Measurements from ENCODE around the gene VSTM4. TPM values are rescaled to one million over a fixed set of nuclear protein-coding genes. Genes with fewer than 3 reads are reported as not detected.

VSTM4 gene
- total RNA-seq, 1 experiment from 2014 or later: 2.6 TPM

DNA sequence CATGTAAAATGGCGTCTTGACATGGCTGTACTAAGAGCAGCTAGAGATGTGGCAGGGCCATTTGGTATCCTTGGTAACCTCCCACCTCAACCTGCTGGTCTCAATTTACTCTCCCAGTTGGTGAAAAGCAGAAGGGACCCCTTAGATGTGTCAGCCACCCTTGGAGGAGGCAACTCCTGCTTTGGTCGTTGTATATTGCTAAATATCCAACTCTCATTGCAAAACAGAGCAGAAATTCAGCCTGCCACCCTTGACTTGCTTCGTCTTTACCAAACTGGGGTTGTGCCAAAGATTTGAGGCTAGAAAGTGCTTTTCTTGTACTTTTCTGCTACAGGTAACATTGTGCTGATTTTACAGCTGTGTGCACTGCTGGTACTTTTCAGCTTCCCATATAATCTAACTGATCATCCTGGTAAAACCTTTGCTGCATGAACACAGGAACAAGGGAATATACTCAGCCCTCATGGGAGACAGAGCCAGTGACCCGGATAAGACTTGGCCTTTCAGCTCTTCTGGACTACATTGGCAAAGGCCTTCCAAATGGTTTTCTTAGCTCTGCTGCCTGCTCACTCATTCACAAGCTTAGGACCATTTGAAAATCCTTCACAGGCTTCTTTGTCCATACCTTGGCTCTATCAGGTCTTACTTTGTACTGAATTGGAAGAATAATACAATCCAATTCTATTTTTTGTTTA lies 2.2 kb upstream of the VSTM4 start:
- no peak for DNase-seq (ENCODE audit: low spot score)

DNA sequence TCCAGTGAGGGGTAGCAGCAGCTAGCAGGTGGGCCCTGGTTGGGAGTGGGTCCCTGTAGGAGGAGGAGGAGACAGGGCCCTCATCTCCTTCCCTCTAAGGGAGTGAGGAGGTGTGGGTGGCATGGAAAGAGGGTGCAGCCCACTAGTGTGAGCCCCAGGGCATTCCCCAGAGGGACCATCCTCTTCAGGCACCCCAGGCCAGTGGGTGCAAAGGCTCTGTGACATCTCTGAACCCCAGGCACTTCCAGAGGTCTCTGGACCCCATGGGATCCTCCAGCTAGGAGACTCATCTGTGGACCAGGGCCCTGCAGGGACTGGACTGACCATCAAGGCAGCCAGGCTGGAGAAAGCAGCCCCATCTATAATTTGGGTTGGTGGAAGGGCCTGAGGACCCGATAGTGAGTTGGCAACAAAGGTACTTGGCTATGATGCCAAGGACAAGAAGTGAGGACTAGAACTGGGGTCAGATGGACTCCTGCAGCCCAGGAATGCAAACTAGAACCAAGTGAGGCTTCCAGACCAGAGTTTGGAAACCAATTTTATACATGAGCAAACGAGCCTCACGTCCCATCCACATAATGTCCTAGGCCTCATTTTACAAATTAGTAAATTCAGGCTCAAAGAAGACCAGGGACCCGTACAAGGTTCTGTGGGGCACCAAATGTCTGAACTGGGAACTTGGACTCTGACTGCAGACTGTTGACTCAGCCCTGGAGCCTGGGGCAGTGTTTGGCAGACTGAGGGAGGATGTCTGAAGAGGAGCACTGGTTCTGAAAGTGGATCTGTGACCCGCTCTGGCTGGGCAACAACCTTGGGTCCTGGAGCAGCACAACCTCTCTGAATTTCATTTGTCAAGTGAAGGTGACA lies 1.4 kb upstream of the VSTM4 start:
- no peak for DNase-seq (ENCODE audit: low spot score)

DNA sequence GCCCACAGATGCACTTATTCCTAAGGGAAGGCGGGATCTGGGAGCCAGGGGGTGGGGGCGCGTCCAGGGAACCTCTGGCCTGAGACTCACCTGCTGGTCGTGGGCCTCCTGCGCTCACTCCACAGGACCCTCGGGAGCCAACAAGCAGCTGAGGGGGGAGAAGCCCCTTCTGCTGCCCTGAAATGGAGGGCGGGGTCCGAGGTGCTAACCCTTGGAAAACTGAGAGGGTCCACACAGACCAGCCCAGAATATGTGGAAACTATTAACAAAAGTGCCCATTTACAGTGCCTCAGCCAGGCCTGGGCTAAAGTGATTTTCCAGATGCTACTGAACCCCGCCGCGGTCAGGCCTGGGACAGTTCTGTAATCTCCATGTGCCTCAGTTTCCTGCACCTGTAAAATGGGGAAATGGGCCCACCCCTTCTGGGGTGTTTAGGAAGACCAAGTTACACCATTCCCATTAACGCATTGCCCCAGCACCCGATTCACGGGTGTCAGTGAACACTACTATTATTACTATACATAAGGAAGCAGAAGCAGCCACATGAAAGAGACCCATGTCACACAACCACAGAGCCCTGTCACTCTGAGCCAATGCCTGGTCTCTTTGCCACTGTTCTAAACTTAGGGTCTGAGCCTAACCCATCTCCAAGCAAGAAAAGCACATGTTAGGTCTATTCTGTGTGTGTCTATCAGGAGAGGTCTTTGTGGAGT lies 630 bp upstream of the VSTM4 start:
- DNase-seq (ENCODE audit: low spot score): no peak

DNA sequence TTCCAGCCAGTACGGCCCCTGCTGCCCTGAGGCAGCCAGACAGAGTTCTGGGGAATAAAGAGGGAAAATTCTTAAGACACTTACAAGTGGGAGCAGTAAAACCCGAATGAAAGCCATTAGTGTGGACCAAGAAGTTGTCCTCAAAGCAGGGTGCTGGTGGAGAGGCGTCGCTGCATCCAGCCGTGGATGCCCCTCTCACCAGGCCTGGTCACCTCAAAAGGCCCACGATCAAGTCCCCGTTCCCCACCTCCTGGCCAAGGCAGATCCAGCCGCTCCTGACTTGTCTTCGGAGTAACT lies 656 bp downstream of the VSTM4 start:
- no peak for DNase-seq (ENCODE audit: low spot score)

DNA sequence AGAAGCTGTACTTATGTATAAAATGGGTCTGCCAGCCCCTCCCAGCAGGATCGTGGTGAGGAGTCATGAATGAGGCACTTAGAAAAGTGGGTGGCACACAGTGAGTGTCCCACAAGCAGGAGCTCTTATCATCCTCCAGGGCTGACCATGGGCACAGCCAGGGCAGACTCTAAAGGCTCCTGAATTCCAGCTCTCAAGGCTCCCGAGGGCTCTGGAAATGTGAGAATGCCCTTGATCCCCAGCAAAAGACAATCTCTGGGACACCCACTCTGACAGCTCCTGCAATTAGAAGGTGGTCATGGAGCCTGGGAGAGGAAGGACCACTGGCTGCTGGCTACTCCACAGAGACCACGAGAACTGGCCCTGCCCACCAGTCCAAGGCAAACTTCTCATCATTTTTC lies 1.6 kb downstream of the VSTM4 start:
- DNase-seq (ENCODE audit: low spot score): peak; percentile 6

DNA sequence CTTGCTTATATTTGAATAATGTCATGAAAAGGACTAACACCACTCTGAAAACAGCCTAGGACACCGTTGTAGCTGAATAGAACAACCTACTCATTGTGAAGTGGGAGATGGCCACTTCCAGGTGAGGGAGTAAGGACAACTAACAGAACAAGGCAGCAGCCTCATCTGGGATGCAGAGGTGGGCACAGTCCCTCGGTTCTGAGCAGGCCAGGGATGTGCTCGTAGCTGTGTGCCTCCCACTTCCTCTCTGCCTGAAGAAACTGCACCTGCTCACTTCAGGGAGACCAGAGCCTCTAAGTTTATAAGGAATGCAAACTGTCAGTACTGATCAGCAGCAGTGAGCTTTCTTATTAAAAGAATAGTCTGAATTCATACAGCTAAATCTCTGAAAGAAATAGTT lies 2.5 kb downstream of the VSTM4 start:
- no peak for DNase-seq (ENCODE audit: low spot score)

DNA sequence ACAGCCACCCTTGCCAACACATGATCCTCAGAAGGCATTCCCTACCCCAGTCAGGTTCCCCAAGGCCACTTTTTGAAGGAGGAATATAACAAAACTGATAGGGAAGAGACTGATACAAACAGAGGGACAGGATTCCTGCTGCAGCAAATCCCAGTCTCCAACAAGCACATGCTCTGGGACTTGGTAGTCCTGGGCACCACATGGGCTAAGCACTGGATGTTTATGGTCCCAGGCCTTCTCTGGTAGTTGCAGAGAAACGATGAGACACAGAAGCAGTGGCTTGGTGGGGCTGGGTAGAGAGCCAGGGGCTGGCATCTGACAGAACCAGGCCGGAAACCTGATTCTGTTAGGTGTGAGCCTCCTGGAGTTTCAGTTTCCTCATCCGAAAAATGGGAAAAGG lies 3.2 kb downstream of the VSTM4 start:
- no peak for DNase-seq (ENCODE audit: low spot score)

DNA sequence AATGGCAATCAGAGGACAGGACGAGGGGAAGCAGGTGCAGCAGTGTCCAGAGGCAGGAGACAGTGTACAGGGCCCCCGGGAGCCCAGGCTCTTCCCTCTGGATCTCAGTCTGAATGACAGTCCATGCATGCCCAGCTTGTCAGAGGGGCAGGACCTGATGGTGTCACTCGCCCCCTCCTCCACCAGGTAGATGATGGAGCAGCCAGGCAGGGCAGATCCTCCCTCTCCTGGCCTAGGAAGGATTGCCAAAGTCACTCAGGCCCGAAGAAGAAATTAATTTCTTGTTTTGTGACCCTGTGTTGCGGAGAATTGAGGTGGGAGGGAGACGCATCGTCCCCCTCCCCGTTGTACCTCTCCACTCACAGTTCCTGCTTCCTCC lies 4.0 kb downstream of the VSTM4 start:
- DNase-seq (ENCODE audit: low spot score): no peak

DNA sequence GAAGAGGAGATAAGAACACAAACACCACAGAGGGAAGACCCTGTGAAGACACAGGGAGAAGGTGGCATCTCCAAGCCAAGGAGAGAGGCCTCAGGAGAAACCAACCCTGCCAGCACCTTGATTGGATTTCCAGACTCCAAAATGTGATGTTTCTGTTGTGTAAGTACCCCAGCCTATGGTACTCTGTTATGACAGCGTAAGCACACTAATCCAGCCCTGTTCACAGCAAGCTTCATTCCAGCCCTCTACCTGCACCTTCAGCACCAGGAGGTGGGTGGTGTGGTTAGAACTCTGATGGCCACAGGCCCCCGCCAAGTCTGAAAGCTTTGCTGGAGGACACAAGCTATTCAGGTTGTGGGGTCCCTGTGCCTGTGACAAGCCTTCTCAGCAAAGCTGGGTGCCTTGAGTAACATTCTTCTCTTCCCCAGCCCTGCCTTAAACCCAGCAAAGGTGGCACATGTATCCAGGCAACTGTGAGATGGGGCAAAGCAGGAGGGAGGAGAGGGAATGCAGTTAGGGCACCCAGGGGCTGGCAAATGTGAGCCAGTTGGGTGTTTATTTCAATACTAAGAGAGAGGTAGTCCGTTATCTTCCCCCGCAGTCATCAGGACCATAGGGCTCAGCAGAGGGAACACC lies 4.5 kb downstream of the VSTM4 start:
- DNase-seq (ENCODE audit: low spot score): no peak

DNA sequence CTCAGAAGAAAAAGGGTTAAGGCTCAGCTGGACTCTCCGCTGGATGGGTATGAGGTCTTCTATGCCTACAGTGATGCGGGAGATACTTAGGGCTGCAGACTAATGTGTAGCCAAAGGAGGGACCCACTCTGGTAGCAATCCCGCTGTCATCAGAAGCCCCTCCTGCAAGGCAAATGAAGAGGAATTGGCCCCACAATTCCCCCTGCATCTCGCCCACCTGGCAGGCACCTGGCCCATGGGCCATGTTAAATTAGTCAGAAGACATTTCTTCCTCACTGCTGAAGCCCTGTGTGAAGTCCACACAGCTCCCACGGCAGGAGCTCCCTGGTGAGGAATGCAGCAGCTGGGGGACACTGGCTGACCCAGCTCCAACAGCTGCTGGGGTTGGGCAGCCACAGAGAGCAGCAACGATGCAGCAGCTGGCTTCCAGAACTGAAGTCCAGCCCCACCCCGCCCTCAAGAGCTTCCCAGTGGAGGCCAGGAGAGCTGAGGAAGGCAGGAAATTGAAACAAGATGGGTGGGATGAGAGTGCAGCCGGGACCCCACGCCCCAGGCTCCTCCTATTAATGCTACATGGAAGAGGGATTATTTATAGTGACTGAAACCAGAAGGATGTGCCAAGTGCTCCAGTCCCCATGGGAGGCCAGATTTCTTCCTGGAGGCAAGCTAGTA lies 5.5 kb downstream of the VSTM4 start:
- DNase-seq (ENCODE audit: low spot score): no peak

DNA sequence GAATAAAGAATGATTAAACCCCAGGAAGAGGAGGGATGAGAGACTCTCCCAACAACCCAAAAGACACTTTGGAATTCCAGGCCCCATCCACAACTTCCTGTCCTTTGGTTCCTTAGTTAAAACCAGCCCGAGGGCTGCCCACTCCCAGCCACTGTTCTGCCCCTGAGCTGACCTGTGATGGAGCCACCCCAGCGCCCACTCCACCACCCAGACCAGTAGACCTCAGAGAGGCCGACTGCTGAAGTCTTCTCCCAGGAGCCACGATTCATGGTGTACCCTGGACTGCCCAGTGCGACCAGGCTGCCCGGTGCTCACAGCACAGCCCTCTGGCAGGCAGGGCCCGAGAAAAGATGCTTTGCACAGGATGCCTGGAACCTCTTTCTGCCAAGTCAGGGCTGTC lies 6.7 kb downstream of the VSTM4 start:
- no peak for DNase-seq (ENCODE audit: low spot score)

DNA sequence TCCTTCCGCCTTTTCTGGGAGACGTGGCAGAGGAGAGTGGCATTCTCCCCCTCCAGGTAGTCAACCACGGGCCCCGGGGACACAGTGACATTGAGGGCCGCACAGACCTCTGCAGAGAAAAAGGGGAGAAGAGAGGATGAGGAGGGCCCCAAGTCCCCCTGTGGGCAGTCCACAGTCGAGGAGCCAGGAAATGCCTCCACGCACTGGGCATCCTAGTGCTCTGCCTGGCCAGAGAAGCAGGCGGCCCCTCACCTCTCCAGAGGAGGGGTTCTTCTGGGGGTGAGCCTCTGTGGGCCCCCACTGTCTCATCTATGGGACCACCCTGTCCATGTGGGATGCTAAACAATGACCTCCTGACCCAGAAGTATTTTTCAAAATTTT lies 7.4 kb downstream of the VSTM4 start:
- DNase-seq (ENCODE audit: low spot score): no peak

DNA sequence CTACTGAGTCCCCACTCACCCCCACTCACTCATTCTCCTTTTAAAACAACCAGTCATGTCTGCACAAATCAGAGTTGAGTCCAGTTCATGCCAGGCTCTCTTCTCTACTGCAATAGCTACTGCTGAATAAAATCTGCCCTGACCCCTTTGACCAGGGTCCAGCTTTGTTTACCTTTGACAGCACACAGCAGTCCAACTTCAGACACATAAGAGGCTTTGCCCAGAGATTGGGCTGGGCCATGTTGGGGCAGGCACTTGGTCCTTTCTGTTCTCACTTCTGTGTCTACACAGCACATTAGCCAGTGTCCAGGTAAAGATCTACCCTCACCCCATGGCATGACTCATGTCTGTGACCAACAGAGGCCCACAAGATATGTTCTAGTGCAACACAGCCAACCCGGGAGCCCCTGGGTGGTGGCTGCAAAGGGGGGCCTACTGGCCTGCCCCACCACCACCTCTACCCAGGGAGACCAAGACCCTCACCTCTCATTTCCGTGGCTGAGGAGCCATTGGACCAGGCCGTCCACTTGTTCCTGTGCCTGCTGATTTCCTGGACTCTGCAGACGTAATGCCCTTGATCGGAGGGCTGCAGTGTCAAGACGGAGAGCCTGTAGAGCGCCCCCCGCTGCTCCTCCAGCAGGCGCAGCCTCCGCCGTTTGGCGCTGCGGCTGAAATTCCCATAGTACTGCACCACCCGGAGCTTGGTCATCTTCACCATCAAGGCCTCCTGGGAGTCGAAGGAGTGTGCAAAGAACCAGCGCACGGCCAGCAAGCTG lies 8.0 kb downstream of the VSTM4 start:
- DNase-seq (ENCODE audit: low spot score): no peak

DNA sequence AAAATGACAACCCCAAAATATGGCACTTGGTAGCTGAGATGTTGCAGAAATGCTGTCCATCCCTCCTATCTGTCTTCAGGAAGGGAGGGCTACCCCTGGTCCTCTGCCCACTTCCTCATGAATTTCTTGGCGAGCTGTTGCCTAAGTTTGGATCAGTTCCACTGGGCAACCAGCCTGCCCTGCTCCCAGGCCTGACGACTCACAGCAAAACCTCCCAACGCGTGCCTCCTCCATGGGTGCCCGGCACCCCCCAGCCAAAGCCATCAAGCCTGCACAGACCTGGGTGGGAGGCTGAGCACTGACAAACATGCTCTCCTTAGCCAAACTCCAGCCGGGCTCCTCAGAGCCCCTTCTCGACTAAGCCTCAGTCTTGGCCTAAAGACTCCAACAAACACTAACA lies 8.9 kb downstream of the VSTM4 start:
- no peak for DNase-seq (ENCODE audit: low spot score)

DNA sequence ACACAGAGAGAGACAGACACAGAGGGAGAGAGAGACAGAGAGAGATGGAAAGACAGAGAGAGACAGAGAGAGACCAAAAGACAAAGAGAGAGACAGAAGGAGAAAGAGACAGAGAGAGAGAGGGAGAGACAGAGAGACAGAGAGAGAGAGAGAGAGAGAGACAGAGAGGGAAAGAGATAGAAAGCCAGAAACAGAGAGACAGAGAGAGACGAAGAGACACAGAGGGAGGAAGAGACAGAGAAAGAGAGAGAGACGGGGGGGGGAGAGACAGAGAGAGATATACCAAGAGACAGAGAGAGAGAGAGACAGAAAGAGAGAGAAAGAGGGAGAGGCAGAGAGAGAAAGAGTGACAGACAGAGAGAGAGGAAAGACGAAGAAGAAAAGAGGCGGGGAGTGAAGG lies 10.2 kb downstream of the VSTM4 start:
- no peak for DNase-seq (ENCODE audit: low spot score)

DNA sequence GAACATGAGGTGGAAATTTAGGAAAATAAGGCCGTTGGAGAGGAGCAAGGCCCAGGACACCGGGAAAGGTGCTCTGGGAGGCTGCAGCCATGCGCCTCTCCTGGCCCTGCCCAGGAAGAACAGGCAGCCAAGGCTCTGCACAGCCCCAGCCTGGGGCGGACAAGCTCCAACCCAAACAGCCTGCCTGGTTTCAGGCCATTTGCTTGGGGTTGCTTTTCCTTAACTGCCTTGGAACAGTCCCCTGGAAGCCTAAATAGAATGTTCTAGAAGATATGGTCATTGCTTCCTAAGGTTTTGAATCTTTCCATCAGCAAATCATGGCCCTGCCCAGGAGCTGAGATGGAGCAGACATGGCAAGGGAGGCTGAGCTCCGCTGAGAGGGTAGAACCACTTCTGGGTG lies 11.0 kb downstream of the VSTM4 start:
- DNase-seq (ENCODE audit: low spot score): no peak

DNA sequence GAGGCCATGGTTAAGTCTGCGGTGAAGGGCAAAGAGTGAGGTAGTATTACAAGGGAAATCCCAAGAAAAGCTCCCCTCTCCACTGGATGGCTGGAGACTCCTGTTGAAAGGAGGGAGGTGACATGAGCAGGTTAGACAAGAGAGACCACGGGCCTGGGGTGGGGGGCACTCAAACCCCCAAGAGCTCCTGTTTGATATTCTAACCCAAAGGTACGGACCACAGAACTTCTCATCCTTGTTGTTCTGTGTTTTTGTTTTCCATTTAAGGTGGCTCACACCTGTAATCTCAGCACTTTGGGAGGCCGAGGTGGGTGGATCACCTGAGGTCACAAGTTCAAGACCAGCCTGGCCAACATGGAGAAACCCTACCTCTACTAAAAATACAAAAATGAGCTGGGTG lies 11.6 kb downstream of the VSTM4 start:
- no peak for DNase-seq (ENCODE audit: low spot score)

DNA sequence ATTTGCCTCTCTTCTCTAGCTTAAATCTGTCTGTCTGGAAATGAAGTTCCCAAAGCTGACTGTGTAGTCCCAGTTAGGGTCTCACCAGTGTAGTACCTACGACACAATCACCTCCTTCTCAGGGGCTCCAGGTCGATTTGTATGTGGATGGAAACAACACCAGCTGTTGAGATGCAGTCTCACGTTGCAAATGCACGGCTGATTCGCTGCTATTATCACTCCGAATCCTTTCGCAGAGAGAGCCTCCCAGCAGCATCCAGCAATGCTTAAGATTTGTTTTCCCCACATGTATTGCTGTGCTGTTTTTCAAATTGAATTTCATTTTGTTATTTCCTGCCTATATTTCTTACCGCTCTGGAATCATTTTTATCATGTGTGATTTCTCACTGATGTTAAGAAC lies 16.3 kb downstream of the VSTM4 start:
- DNase-seq (ENCODE audit: low spot score): no peak

DNA sequence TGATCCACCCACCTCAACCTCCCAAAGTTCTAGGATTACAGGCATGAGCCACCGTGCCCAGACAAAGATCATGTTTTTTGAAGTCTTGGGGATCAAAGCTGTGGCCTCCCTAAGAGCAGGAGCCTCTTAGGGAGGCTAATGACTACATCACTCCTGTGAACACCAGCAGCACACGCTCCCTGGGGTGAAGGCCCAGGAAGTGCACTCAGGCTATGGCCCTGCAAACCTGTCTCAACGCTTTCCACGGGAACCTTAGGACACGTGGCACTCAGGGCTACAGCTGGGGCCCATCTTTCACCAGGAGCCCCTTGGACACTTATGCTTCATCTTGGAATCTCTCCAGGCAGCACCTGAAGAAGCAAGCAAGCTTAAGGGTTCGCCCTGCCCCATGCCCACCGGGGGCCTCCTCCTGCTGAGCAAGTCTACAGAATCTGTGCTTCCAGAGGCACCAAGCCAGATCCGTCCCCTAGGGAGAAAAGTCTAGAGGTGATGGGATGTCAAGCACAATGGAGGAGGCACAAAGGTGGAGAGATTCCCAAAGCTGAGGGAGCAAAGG lies 18.4 kb downstream of the VSTM4 start:
- no peak for DNase-seq (ENCODE audit: low spot score)

DNA sequence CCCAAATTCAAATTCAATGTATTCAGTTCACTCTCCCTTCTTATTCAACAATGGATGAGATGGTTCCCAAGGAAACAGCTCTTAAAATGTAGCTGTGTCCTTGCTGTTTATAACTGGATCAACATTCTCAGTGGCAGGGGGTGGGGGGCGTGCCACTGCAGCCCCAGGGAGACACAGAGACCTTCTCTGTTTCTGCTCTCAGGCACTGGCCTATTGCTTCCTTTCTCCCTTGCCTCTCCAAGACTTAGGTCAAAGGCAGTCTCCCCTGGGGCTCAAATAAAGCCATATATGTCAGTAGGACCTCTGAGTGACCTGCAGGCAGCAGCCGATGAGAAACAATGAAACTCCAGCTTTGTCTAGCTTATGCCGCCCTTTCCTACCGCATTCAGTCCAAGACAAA lies 20.7 kb downstream of the VSTM4 start:
- DNase-seq (ENCODE audit: low spot score): no peak

DNA sequence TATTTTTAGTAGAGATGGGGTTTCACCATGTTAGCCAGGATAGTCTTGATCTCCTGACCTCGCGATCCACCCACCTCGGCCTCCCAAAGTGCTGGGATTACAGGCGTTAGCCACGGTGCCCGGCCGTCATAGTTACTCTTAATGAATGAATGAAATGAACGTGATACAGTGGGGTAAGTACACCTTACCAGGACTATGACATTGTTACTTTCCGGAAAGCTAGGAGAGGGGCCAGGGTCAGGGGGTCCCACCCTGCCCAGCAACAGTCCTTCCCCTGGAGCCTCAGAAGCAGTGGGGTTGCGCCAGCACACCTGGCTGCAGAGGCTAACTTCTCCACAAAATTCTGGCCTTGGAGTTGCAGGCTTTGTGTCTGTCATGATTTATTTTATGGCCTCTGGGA lies 21.4 kb downstream of the VSTM4 start:
- DNase-seq (ENCODE audit: low spot score): no peak

Data from A172 (cell line).